ENCODE data around the gene SMTNL2. TPM values are rescaled to one million over a fixed set of nuclear protein-coding genes. Genes with fewer than 3 reads are reported as not detected.

The SMTNL2 gene
- total RNA-seq, 1 experiment from 2014 or later = 2.7 TPM

GRCh38 chr17:4636474-4637100 lies 52.3 kb downstream of the SMTNL2 start:
- H3K4me3 Mint-ChIP-seq = peak overlapping the region; percentile 26; the same call in 1 of the 2 replicates
- H3K27me3 Mint-ChIP-seq (ENCODE audit: low read depth) = peaks cover 63% of the 10 kb centered on the region
- CTCF ChIA-PET = interaction anchor here (0.9 to 1.4 kb wide), 5 partner anchors 42 to 273 kb away, joined by 3 to 5 read pairs (median 4); no protein-coding TSS in a partner anchor

More at GRCh38 chr17:4636474-4637100, 52.3 kb downstream of the SMTNL2 start:
- DNase-seq (ENCODE audit: low spot score) (no peak), ATAC-seq (no peak)
- peaks cover 7% of the 10 kb centered on the region for H3K9me3 Mint-ChIP-seq
- H3K4me1 Mint-ChIP-seq = peaks cover 49% of the 10 kb centered on the region
- TF ChIP-seq ATF6 (CRISPR knock-in tag; IDR thresholded peaks at IDR 0.05) (no peak), ATF1 (CRISPR knock-in tag; IDR thresholded peaks at IDR 0.05) (no peak), FOXP4 (CRISPR knock-in tag; IDR thresholded peaks at IDR 0.05) (no peak), ZNF317 (CRISPR knock-in tag; IDR thresholded peaks at IDR 0.05; ENCODE audit: borderline replicate concordance, low read depth) (no peak), RORB (CRISPR knock-in tag; IDR thresholded peaks at IDR 0.05) (no peak), FOXK1 (CRISPR knock-in tag; IDR thresholded peaks at IDR 0.05) (no peak), E2F5 (CRISPR knock-in tag; IDR thresholded peaks at IDR 0.05) (no peak), ZBTB21 (CRISPR knock-in tag; IDR thresholded peaks at IDR 0.05; ENCODE audit: borderline replicate concordance) (no peak), IRF2 (CRISPR knock-in tag; IDR thresholded peaks at IDR 0.05; ENCODE audit: borderline replicate concordance, low read depth) (no peak), SP1 (CRISPR knock-in tag; conservative IDR thresholded peaks at IDR 0.05) (no peak), RELA (CRISPR knock-in tag; IDR thresholded peaks at IDR 0.05; ENCODE audit: borderline replicate concordance) (no peak), PREB (CRISPR knock-in tag; IDR thresholded peaks at IDR 0.05; ENCODE audit: borderline replicate concordance) (no peak), ZNF532 (CRISPR knock-in tag; IDR thresholded peaks at IDR 0.05; ENCODE audit: borderline replicate concordance) (no peak), ZNF138 (CRISPR knock-in tag; conservative IDR thresholded peaks at IDR 0.05) (no peak), AFF4 (CRISPR knock-in tag; IDR thresholded peaks at IDR 0.05; ENCODE audit: borderline replicate concordance) (no peak), NR3C1 (CRISPR knock-in tag; conservative IDR thresholded peaks at IDR 0.05; ENCODE audit: low read depth) (no peak), AR (CRISPR knock-in tag; IDR thresholded peaks at IDR 0.05) (no peak), SOX15 (CRISPR knock-in tag; IDR thresholded peaks at IDR 0.05) (no peak), OVOL2 (CRISPR knock-in tag; IDR thresholded peaks at IDR 0.05; ENCODE audit: borderline replicate concordance) (no peak), GABPB1 (CRISPR knock-in tag; IDR thresholded peaks at IDR 0.05) (no peak)
- POLR2A ChIA-PET = no interaction called here
- no peak overlapping the region for H3K27ac Mint-ChIP-seq
- no peaks in the 10 kb centered on the region for H3K36me3 Mint-ChIP-seq

All from WTC11 (cell line).